Measurements from ENCODE around the gene SOX10. TPM values are rescaled to one million over a fixed set of nuclear protein-coding genes. Genes with fewer than 3 reads are reported as not detected.

The SOX10 gene
- total RNA-seq, 1 experiment from 2014 or later = not detected

DNA sequence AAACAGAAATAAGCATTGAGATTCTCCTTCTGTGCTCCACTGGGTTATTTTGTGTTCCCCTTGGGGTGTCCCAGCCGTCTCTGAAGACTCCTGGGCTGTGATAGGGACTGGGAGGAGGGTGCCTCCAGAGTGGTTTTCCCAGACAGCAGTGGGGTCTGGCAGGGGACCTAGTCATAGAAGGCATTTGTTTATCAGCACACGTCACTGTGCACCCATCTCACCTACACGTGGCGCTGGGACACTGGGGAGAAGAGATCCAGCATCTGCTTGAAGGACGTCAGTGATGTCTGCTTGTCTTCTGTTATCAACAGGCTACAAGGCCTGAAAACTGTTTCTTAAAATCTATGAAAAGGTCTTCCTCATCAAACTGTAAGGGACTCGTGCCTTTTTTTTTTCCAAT lies 38.7 kb upstream of the SOX10 start:
- Histone ChIP-seq H3K4me1 (no peaks in the 10 kb centered on the region), H3K36me3 (ENCODE audit: control insufficient read depth, insufficient read depth, low read length) (no peaks in the 10 kb centered on the region), H3K27me3 (replicated peaks; ENCODE audit: control insufficient read depth, insufficient read depth, low read length) (no peaks in the 10 kb centered on the region; the same call in 1 of the 2 replicates), H3K9me3 (no peaks in the 10 kb centered on the region), H3K4me3 (ENCODE audit: low read depth, low read length) (no peak overlapping the region)
- ChIA-PET POLR2A (no interaction called here), CTCF (no interaction called here)
- no peak for DNase-seq
- TF ChIP-seq, protein P1, sequence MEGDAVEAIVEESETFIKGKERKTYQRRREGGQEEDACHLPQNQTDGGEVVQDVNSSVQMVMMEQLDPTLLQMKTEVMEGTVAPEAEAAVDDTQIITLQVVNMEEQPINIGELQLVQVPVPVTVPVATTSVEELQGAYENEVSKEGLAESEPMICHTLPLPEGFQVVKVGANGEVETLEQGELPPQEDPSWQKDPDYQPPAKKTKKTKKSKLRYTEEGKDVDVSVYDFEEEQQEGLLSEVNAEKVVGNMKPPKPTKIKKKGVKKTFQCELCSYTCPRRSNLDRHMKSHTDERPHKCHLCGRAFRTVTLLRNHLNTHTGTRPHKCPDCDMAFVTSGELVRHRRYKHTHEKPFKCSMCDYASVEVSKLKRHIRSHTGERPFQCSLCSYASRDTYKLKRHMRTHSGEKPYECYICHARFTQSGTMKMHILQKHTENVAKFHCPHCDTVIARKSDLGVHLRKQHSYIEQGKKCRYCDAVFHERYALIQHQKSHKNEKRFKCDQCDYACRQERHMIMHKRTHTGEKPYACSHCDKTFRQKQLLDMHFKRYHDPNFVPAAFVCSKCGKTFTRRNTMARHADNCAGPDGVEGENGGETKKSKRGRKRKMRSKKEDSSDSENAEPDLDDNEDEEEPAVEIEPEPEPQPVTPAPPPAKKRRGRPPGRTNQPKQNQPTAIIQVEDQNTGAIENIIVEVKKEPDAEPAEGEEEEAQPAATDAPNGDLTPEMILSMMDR (IDR thresholded peaks at IDR 0.05; ENCODE audit: insufficient read depth in 1 of 2, low read depth in 1 of 2, low read length in 1 of 2, severe bottlenecking in 1 of 2, unreplicated experiment in 1 of 2) = no peak
- Mint-ChIP-seq H3K27ac (ENCODE audit: unreplicated experiment) (no peak overlapping the region), H3K9me3 (ENCODE audit: unreplicated experiment) (no peaks in the 10 kb centered on the region), H3K4me1 (ENCODE audit: low read depth, unreplicated experiment) (no peaks in the 10 kb centered on the region), H3K27me3 (ENCODE audit: insufficient read depth, unreplicated experiment) (no peaks in the 10 kb centered on the region), H3K4me3 (ENCODE audit: unreplicated experiment) (no peak overlapping the region), H3K36me3 (ENCODE audit: insufficient read depth, unreplicated experiment) (no peaks in the 10 kb centered on the region)
- no TSS peak for BruUV-seq (replicated peaks)
- intact Hi-C loops (cut with micrococcal nuclease; ENCODE audit: unreplicated experiment) = no loop called here

DNA sequence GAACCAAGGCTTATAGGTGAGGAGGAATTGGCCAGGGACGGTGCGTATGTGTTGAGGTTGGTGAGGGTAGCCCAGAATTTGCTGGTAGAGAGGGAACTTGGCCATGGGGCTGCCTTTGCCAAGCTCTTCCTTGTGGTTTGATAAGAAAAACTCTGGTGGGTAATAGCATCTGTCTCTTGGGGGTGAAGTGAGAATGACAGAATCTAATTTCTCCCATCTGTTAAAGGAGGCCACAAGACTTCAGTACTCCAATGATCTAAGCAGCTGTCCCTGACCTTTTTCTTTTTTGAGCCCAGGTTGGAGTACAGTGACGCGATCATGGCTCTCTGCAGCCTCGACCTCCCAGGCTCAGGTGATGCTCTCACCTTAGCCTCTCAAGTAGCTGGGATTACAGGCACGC lies 36.9 kb upstream of the SOX10 start:
- no peaks in the 10 kb centered on the region for H3K9me3 ChIP-seq
- intact Hi-C loops (cut with micrococcal nuclease; ENCODE audit: unreplicated experiment) = no loop called here
- no peaks in the 10 kb centered on the region for H3K27me3 Mint-ChIP-seq (ENCODE audit: insufficient read depth, unreplicated experiment)
- ChIA-PET CTCF (no interaction called here), POLR2A (interaction anchor here (0.7 kb wide), 1 partner anchor 161 kb away, joined by 4 read pairs; no protein-coding TSS in a partner anchor)
- H3K4me3 ChIP-seq (ENCODE audit: low read depth, low read length) = no peak overlapping the region
- no peaks in the 10 kb centered on the region for H3K4me1 ChIP-seq
- DNase-seq = no peak
- no peaks in the 10 kb centered on the region for H3K4me1 Mint-ChIP-seq (ENCODE audit: low read depth, unreplicated experiment)
- no peaks in the 10 kb centered on the region for H3K36me3 Mint-ChIP-seq (ENCODE audit: insufficient read depth, unreplicated experiment)
- H3K9me3 Mint-ChIP-seq (ENCODE audit: unreplicated experiment) = no peaks in the 10 kb centered on the region
- no peaks in the 10 kb centered on the region; the same call in 1 of the 2 replicates for H3K27me3 ChIP-seq (replicated peaks; ENCODE audit: control insufficient read depth, insufficient read depth, low read length)
- TF ChIP-seq, protein P1 (IDR thresholded peaks at IDR 0.05; ENCODE audit: insufficient read depth in 1 of 2, low read depth in 1 of 2, low read length in 1 of 2, severe bottlenecking in 1 of 2, unreplicated experiment in 1 of 2) = no peak
- no peak overlapping the region for H3K4me3 Mint-ChIP-seq (ENCODE audit: unreplicated experiment)
- H3K27ac Mint-ChIP-seq (ENCODE audit: unreplicated experiment) = no peak overlapping the region
- BruUV-seq (replicated peaks) = no TSS peak
- no peaks in the 10 kb centered on the region for H3K36me3 ChIP-seq (ENCODE audit: control insufficient read depth, insufficient read depth, low read length)

DNA sequence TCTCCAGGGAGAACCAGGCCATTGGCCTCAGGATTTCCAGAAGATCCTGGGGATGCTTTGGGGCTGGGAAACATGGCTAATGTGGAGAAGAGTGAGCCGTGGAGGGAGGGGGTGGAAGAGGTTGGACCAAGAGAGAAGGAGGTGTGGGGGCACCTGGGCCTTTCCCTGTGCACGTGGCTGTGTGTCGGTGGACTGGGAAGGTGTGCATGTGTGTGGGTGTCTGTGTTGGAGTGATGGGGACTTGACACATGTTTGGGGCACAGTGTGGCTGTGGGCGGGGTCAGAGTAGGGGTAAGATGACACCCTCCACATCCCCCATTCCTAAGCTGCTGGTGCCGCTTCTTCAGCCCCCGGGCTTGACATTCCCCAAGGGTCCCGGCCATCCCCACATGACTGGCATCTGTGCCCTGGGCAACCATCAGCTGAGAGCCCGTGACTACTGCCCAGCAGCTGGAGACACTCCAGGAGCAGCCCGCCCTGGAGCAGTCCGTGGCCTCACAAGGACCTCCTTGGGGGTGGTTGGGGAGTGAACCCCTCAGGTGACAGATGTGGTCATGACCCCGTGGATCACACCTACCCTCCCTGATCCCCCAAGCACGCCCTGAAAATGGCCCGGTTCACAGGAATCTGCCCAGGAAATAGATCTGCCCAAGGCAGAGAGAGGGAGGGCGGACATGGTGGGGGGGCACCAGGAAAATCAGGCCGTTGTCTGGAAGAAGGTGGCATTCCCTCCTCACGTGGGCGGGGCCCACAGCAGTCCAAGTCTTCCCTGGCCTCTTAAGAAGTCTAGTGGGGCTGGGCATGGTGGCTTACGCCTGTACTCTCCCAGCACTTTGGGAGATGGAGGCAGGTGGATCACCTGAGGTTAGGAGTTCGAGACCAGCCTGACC lies 34.8 kb upstream of the SOX10 start:
- H3K4me1 Mint-ChIP-seq (ENCODE audit: low read depth, unreplicated experiment) = no peaks in the 10 kb centered on the region
- Histone ChIP-seq H3K9me3 (no peaks in the 10 kb centered on the region), H3K4me3 (ENCODE audit: low read depth, low read length) (no peak overlapping the region), H3K27me3 (replicated peaks; ENCODE audit: control insufficient read depth, insufficient read depth, low read length) (no peaks in the 10 kb centered on the region), H3K4me1 (no peaks in the 10 kb centered on the region), H3K36me3 (ENCODE audit: control insufficient read depth, insufficient read depth, low read length) (no peaks in the 10 kb centered on the region)
- BruUV-seq (replicated peaks) = no TSS peak
- no peaks in the 10 kb centered on the region for H3K27me3 Mint-ChIP-seq (ENCODE audit: insufficient read depth, unreplicated experiment)
- intact Hi-C loops (cut with micrococcal nuclease; ENCODE audit: unreplicated experiment) = no loop called here
- TF ChIP-seq, protein P1 (IDR thresholded peaks at IDR 0.05; ENCODE audit: insufficient read depth in 1 of 2, low read depth in 1 of 2, low read length in 1 of 2, severe bottlenecking in 1 of 2, unreplicated experiment in 1 of 2) = no peak
- H3K4me3 Mint-ChIP-seq (ENCODE audit: unreplicated experiment) = no peak overlapping the region
- ChIA-PET POLR2A (no interaction called here), CTCF (no interaction called here)
- DNase-seq = no peak
- H3K27ac Mint-ChIP-seq (ENCODE audit: unreplicated experiment) = no peak overlapping the region
- H3K9me3 Mint-ChIP-seq (ENCODE audit: unreplicated experiment) = no peaks in the 10 kb centered on the region
- H3K36me3 Mint-ChIP-seq (ENCODE audit: insufficient read depth, unreplicated experiment) = no peaks in the 10 kb centered on the region

Data from Caco-2 (cell line).